H1 (cell line): ENCODE measurements around the gene LDLRAD1.

Experiments
- BRCA1 ChIP-seq: IDR thresholded peaks from 2 replicates; pipeline ENCODE4 v1.6.1; 2012; ENCODE audit warnings: low read depth, low read length, improper control_type of control experiment
- CREB1 ChIP-seq: IDR thresholded peaks from 2 replicates; pipeline ENCODE4 v1.6.1; 2012; ENCODE audit warnings: inconsistent platforms
- EZH2 ChIP-seq: fragments of 200-600 bp; sonication (generic); IDR thresholded peaks from 2 replicates; pipeline ENCODE4 v1.7.1; 2012; ENCODE audit warnings: low read depth, mild to moderate bottlenecking, moderate library complexity, low read length, inconsistent platforms; ENCODE audit not compliant: severe bottlenecking
- MAFK ChIP-seq: IDR thresholded peaks from 2 replicates; pipeline ENCODE4 v1.6.1; 2012; ENCODE audit warnings: low read depth, mild to moderate bottlenecking, improper control_type of control experiment, low read length
- POLR2AphosphoS5 ChIP-seq: IDR thresholded peaks from 2 replicates; pipeline ENCODE4 v1.6.1; 2011; ENCODE audit warnings: low read depth, low read length
- RAD21 ChIP-seq, 2 experiments: IDR thresholded peaks in 1 of 2; conservative IDR thresholded peaks in 1 of 2; 2 replicates each; pipeline ENCODE4 v1.6.1; 2011; ENCODE audit warnings: low read depth in 2 of 2, low read length in 2 of 2, improper control_type of control experiment in 1 of 2, inconsistent platforms in 1 of 2, mild to moderate bottlenecking in 1 of 2, moderate library complexity in 1 of 2
- SUZ12 ChIP-seq: fragments of 200-600 bp; sonication (generic); IDR thresholded peaks from 2 replicates; pipeline ENCODE4 v1.6.1; 2012; ENCODE audit warnings: mild to moderate bottlenecking, inconsistent platforms, low read length, moderate library complexity, mixed read lengths
- TAF1 ChIP-seq: IDR thresholded peaks from 2 replicates; pipeline ENCODE4 v1.6.1; 2011; ENCODE audit warnings: mild to moderate bottlenecking, low read depth, low read length
- TF ChIP-seq, protein P1 (sequence below), 3 experiments: IDR thresholded peaks; 1 replicate in 2 of 3; 2 replicates in 1 of 3; pipeline versions ENCODE4 v1.5.1 to v1.6.1; 2011; ENCODE audit warnings: low read length in 3 of 3, mild to moderate bottlenecking in 3 of 3, inconsistent platforms in 2 of 3, low read depth in 1 of 3, moderate library complexity in 1 of 3; ENCODE audit not compliant: insufficient read depth in 1 of 3; ENCODE audit errors: control extremely low read depth in 1 of 3

DNA sequence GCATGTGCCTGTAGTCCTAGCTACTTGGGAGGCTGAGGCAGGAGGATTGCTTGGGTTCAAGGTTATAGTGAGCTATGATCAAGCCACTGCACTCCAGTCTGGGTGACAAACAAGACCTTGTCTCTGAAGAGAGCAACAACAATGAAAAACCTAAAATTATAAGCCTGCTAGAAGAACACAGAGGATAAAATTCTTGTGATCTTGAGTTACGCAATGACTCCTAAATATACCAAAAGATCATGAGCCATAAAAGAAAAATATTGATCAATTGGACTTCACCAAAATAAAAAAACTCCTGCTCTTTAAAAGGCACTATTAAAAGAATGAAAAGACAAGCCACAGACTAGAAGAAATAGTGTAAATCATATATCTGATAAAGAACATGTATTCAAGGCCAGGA is 22.3 kb downstream of the LDLRAD1 start:
- TF ChIP-seq BRCA1 (no peak), RAD21 (IDR thresholded peaks at IDR 0.05 in 1 of 2, conservative IDR thresholded peaks at IDR 0.05 in 1 of 2; ENCODE audit: low read depth in 2 of 2, low read length in 2 of 2) (no peak), EZH2 (no peak), CREB1 (no peak), MAFK (no peak), POLR2AphosphoS5 (no peak), TAF1 (no peak), SUZ12 (no peak)
- TF ChIP-seq, protein P1, sequence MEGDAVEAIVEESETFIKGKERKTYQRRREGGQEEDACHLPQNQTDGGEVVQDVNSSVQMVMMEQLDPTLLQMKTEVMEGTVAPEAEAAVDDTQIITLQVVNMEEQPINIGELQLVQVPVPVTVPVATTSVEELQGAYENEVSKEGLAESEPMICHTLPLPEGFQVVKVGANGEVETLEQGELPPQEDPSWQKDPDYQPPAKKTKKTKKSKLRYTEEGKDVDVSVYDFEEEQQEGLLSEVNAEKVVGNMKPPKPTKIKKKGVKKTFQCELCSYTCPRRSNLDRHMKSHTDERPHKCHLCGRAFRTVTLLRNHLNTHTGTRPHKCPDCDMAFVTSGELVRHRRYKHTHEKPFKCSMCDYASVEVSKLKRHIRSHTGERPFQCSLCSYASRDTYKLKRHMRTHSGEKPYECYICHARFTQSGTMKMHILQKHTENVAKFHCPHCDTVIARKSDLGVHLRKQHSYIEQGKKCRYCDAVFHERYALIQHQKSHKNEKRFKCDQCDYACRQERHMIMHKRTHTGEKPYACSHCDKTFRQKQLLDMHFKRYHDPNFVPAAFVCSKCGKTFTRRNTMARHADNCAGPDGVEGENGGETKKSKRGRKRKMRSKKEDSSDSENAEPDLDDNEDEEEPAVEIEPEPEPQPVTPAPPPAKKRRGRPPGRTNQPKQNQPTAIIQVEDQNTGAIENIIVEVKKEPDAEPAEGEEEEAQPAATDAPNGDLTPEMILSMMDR (IDR thresholded peaks at IDR 0.05; ENCODE audit: control extremely low read depth in 1 of 3, insufficient read depth in 1 of 3, low read depth in 1 of 3, low read length in 3 of 3): no peak
